WTC11 (cell line): ENCODE results near the gene GMNC. TPM values are rescaled to one million over a fixed set of nuclear protein-coding genes. Genes with fewer than 3 reads are reported as not detected.

Experiments used
- ATAC-seq: fragments of 200-7000 bp; cut with Tn5 transposase; 2 replicates; pipeline ENCODE4 v1.10.0; 2021; ENCODE audit warnings: mild to moderate bottlenecking, moderate library complexity
- CTCF ChIA-PET: fragments of 300-600 bp; sonication (Branson Sonifier 250); formaldehyde crosslinking; loops from one replicate; lab custom pipeline; 2021; ENCODE audit warnings: antibody characterized with exemption; lab: Charles Lee
- POLR2A ChIA-PET: fragments of 350-600 bp; sonication (Branson Sonifier 250); formaldehyde crosslinking; loops from one replicate; lab custom pipeline; 2021; ENCODE audit warnings: antibody characterized with exemption; lab: Charles Lee
- DNase-seq: peaks from one replicate; pipeline ENCODE4 v3.0.0; 2021; ENCODE audit warnings: low spot score
- H3K27ac Mint-ChIP-seq: 2 replicates; pipeline ENCODE4 v1.8.0; 2021; ENCODE audit warnings: mixed read lengths
- H3K27me3 Mint-ChIP-seq: 2 replicates; pipeline ENCODE4 v1.8.0; 2021; ENCODE audit warnings: low read depth, mild to moderate bottlenecking, moderate library complexity, mixed read lengths
- H3K36me3 Mint-ChIP-seq: 2 replicates; pipeline ENCODE4 v1.8.0; 2021; ENCODE audit warnings: mixed read lengths
- H3K4me1 Mint-ChIP-seq: 2 replicates; pipeline ENCODE4 v1.8.0; 2022; ENCODE audit warnings: mixed read lengths
- H3K4me3 Mint-ChIP-seq: 2 replicates; pipeline ENCODE4 v1.8.0; 2021; ENCODE audit warnings: mild to moderate bottlenecking, moderate library complexity, mixed read lengths
- H3K9me3 Mint-ChIP-seq: 2 replicates; pipeline ENCODE4 v1.8.0; 2021; ENCODE audit warnings: mixed read lengths
- CBFB ChIP-seq: sonication (generic); formaldehyde crosslinking; IDR thresholded peaks from 2 replicates; pipeline ENCODE4 v1.8.1; 2022; ENCODE audit warnings: mild to moderate bottlenecking, low read depth, missing genetic modification reagents
- CREM ChIP-seq: sonication (generic); formaldehyde crosslinking; IDR thresholded peaks from 2 replicates; pipeline ENCODE4 v1.8.1; 2022; ENCODE audit warnings: mild to moderate bottlenecking, missing genetic modification reagents, moderate library complexity
- ESRRA ChIP-seq: sonication (generic); formaldehyde crosslinking; IDR thresholded peaks from 2 replicates; pipeline ENCODE4 v1.8.1; 2022; ENCODE audit warnings: mild to moderate bottlenecking, missing genetic modification reagents, borderline replicate concordance
- ETV6 ChIP-seq: sonication (generic); formaldehyde crosslinking; IDR thresholded peaks from 2 replicates; pipeline ENCODE4 v1.8.1; 2022; ENCODE audit warnings: mild to moderate bottlenecking, missing genetic modification reagents
- GABPB1 ChIP-seq: sonication (generic); formaldehyde crosslinking; IDR thresholded peaks from 2 replicates; pipeline ENCODE4 v1.8.1; 2023; ENCODE audit warnings: mild to moderate bottlenecking, missing genetic modification reagents
- JAZF1 ChIP-seq: fragments of 250-450 bp; sonication (Bioruptor Pico); IDR thresholded peaks from 2 replicates; pipeline ENCODE4 v1.9.0; 2021; ENCODE audit warnings: moderate library complexity, mild to moderate bottlenecking, inconsistent platforms
- JUN ChIP-seq: sonication (generic); formaldehyde crosslinking; IDR thresholded peaks from 2 replicates; pipeline ENCODE4 v1.8.0; 2023; ENCODE audit warnings: mild to moderate bottlenecking, missing genetic modification reagents
- NFYB ChIP-seq: sonication (generic); formaldehyde crosslinking; conservative IDR thresholded peaks from 2 replicates; pipeline ENCODE4 v1.8.0; 2022; ENCODE audit warnings: low read depth, missing genetic modification reagents
- OVOL2 ChIP-seq: fragments of 250-450 bp; sonication (Bioruptor Pico); IDR thresholded peaks from 2 replicates; pipeline ENCODE4 v1.9.0; 2021; ENCODE audit warnings: mild to moderate bottlenecking, borderline replicate concordance
- SOX15 ChIP-seq: fragments of 250-450 bp; sonication (Bioruptor Pico); IDR thresholded peaks from 2 replicates; pipeline ENCODE4 v1.9.0; 2021; ENCODE audit warnings: mild to moderate bottlenecking
- SP1 ChIP-seq: sonication (generic); formaldehyde crosslinking; conservative IDR thresholded peaks from 2 replicates; pipeline ENCODE4 v1.8.1; 2022; ENCODE audit warnings: missing genetic modification reagents
- ZNF138 ChIP-seq: sonication (generic); formaldehyde crosslinking; conservative IDR thresholded peaks from 2 replicates; pipeline ENCODE4 v1.8.1; 2022; ENCODE audit warnings: mild to moderate bottlenecking, moderate library complexity, missing genetic modification reagents
- ZNF416 ChIP-seq: fragments of 250-450 bp; sonication (Bioruptor Pico); IDR thresholded peaks from 2 replicates; pipeline ENCODE4 v1.9.0; 2021; ENCODE audit warnings: mild to moderate bottlenecking, inconsistent platforms
- total RNA-seq: library from RNA; stranded (reverse); gene quantifications from 3 replicates; pipeline ENCODE4 v1.2.3, GENCODE V29; 2021
- TF ChIP-seq, protein P1 (sequence below): sonication (generic); formaldehyde crosslinking; conservative IDR thresholded peaks from 2 replicates; pipeline ENCODE4 v1.8.1; 2022; ENCODE audit warnings: mild to moderate bottlenecking, missing genetic modification reagents
- TF ChIP-seq, protein P2 (sequence below): fragments of 250-450 bp; sonication (Bioruptor Pico); conservative IDR thresholded peaks from 2 replicates; pipeline ENCODE4 v1.9.0; 2021; ENCODE audit warnings: mild to moderate bottlenecking
- TF ChIP-seq, protein P3 (sequence below): sonication (generic); formaldehyde crosslinking; IDR thresholded peaks from 2 replicates; pipeline ENCODE4 v1.8.1; 2022; ENCODE audit warnings: low read depth, missing genetic modification reagents, borderline replicate concordance
- TF ChIP-seq, protein P4 (sequence below): fragments of 250-450 bp; sonication (Bioruptor Pico); IDR thresholded peaks from 2 replicates; pipeline ENCODE4 v1.9.0; 2021; ENCODE audit warnings: mild to moderate bottlenecking

The GMNC gene
- total RNA-seq, 1 experiment from 2014 or later = 0.39 TPM

DNA sequence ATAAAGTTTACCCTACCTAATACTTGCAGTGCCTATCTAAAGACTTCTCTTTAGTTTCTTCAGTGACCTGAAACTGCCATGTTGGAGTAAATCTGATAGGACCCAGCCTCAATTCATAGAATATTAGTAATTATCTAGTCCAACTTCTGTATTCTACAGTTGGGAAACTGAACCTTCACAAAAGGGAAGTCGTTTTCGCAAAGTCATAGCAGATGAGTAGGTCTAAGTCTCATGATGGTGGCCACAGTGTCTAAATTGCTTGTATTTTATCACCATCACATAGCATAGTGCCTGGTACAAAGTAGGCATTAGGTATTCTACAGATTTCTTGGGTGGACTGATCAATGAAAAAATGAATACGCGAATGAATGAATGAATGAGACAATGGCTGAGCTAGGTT, 8.4 kb downstream of the GMNC start (continued):
- TF ChIP-seq OVOL2 (CRISPR knock-in tag) (no peak), CREM (CRISPR knock-in tag) (no peak), GABPB1 (CRISPR knock-in tag) (no peak), ZNF416 (CRISPR knock-in tag) (no peak), SOX15 (CRISPR knock-in tag) (no peak)
- TF ChIP-seq, protein P1, sequence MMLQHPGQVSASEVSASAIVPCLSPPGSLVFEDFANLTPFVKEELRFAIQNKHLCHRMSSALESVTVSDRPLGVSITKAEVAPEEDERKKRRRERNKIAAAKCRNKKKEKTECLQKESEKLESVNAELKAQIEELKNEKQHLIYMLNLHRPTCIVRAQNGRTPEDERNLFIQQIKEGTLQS (CRISPR knock-in tag) = no peak

DNA sequence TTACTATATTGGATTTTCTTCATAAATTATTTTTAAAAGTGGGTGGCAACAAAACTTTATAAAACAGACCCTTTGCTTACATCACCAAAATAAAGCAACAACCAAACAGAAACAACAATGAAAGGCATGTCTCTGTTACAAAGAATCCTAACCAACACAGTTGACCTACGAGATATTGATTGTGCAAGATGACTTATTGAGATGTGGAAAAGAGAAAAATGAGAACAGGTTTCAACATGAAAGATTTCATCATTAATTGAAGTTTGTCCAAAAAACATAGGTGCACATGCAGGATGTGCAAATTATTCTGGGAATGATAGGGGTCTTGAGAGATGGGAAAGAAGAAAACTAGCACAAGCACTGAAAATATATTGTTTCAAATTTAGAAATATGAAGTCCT, 9.0 kb downstream of the GMNC start:
- ATAC-seq = no peak
- CTCF ChIA-PET = no interaction called here
- Mint-ChIP-seq H3K27me3 (peaks cover 32% of the 10 kb centered on the region), H3K27ac (no peak overlapping the region), H3K4me1 (peaks cover 20% of the 10 kb centered on the region), H3K9me3 (no peaks in the 10 kb centered on the region), H3K4me3 (no peak overlapping the region), H3K36me3 (no peaks in the 10 kb centered on the region)
- no peak for DNase-seq
- TF ChIP-seq NFYB (CRISPR knock-in tag) (no peak), CBFB (CRISPR knock-in tag) (no peak), ZNF138 (CRISPR knock-in tag) (no peak), SP1 (no peak), JUN (CRISPR knock-in tag) (no peak), OVOL2 (CRISPR knock-in tag) (no peak)
- POLR2A ChIA-PET = no interaction called here

DNA sequence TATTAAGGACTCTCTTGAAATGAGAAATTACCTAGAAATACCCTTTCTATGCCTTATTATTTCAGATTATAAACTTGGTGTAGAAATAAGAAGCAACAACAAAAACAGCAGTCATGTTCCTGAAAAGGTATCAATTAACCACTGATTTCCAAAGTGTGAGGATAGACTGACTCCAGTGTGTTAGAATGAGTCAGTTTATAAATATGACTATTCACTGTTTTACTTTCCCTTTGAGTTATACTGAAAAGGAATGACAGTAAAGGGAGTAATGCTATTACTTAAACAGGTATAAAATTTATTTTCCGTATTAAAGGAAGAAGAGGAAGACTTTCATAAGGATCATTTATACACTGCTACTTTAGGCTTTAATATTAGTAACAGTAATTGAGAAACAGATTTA, 12.9 kb downstream of the GMNC start:
- no peaks in the 10 kb centered on the region for H3K9me3 Mint-ChIP-seq
- no peaks in the 10 kb centered on the region for H3K36me3 Mint-ChIP-seq
- ATAC-seq = no peak
- ChIA-PET POLR2A (no interaction called here), CTCF (no interaction called here)
- TF ChIP-seq, protein P2, sequence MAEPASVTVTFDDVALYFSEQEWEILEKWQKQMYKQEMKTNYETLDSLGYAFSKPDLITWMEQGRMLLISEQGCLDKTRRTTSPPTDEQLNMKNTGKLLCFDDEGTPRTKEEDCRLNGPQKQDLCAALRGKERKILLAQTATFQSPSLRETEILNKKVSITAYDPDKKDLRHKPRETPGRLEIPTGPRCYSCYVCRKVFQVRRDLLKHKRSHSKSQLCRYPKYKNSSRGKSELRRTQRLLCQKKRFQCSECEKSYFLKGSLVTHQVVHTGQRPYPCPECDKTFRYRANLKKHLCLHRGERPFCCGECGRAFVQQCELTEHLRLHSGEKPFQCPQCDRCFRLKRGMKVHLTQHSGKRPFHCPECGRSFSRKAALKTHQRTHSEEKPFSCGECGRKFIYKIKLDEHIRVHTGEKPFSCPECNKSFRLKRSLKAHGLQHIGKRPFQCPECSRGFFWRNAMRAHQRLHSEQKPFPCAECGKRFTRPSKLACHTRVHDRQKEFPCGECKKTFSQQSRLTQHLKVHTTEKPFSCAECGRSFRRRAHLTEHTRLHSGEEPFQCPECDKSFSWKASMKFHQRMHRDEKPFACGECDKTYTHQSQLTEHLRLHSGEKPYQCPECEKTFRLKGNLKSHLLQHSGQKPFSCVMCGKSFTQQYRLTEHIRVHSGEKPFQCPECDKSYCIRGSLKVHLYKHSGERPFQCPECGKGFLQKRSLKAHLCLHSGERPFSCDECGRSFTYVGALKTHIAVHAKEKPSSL (CRISPR knock-in tag) = no peak
- TF ChIP-seq, protein P3, sequence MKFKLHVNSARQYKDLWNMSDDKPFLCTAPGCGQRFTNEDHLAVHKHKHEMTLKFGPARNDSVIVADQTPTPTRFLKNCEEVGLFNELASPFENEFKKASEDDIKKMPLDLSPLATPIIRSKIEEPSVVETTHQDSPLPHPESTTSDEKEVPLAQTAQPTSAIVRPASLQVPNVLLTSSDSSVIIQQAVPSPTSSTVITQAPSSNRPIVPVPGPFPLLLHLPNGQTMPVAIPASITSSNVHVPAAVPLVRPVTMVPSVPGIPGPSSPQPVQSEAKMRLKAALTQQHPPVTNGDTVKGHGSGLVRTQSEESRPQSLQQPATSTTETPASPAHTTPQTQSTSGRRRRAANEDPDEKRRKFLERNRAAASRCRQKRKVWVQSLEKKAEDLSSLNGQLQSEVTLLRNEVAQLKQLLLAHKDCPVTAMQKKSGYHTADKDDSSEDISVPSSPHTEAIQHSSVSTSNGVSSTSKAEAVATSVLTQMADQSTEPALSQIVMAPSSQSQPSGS = no peak
- TF ChIP-seq JUN (CRISPR knock-in tag) = no peak
- TF ChIP-seq ETV6 (CRISPR knock-in tag) = no peak
- TF ChIP-seq ZNF416 (CRISPR knock-in tag) = no peak
- TF ChIP-seq SOX15 (CRISPR knock-in tag) = no peak
- TF ChIP-seq ESRRA (CRISPR knock-in tag) = no peak
- no peak for TF ChIP-seq JAZF1 (CRISPR knock-in tag)
- no peak for DNase-seq
- H3K4me3 Mint-ChIP-seq = no peak overlapping the region
- H3K27me3 Mint-ChIP-seq = peaks cover 13% of the 10 kb centered on the region
- no peak overlapping the region for H3K27ac Mint-ChIP-seq
- peaks cover 18% of the 10 kb centered on the region for H3K4me1 Mint-ChIP-seq

DNA sequence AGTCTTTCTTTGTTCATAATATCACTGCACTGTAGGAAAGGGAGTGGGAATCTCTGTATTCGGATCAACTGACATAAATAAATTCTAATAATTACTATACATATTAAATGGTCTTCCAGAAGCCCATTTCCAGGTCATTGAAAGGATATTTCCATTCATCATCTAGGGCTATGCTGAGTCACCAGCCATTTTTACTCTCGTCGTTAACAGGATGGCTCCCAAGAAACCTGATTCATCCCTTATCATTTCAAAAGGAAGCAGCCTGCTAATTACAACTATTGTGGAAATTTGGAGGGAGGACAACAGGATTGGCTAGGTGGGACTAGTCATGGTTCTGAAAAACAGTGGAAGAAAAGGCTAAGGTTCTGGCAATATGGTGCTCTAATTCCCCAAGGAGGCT, 13.6 kb downstream of the GMNC start:
- Mint-ChIP-seq H3K4me1 (peaks cover 18% of the 10 kb centered on the region), H3K27me3 (peaks cover 6% of the 10 kb centered on the region)
- ATAC-seq = peak; percentile 28; the same call in 1 of the 2 replicates

More for the DNA sequence above, 13.6 kb downstream of the GMNC start:
- no peaks in the 10 kb centered on the region for H3K9me3 Mint-ChIP-seq
- ChIA-PET CTCF (no interaction called here), POLR2A (no interaction called here)
- TF ChIP-seq, protein P4, sequence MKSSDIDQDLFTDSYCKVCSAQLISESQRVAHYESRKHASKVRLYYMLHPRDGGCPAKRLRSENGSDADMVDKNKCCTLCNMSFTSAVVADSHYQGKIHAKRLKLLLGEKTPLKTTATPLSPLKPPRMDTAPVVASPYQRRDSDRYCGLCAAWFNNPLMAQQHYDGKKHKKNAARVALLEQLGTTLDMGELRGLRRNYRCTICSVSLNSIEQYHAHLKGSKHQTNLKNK (CRISPR knock-in tag) = no peak
- no peaks in the 10 kb centered on the region for H3K36me3 Mint-ChIP-seq
- no peak for DNase-seq
- H3K27ac Mint-ChIP-seq = no peak overlapping the region
- no peak overlapping the region for H3K4me3 Mint-ChIP-seq
